Activated naive CD4-positive, alpha-beta T cell treated with Interleukin-2 at 50 U/mL for 16 hours (primary cell): Measurements from ENCODE around the gene DLG4.

Experiments
- DNase-seq: peaks from one replicate; pipeline ENCODE4 v3.0.0-alpha.2; 2020

Gene DLG4

GRCh38 chr17:7226721-7227710 lies 7.4 kb upstream of the DLG4 start:
- DNase-seq = no peak

- no peak for DNase-seq
Measured at GRCh38 chr17:7225711-7226331, 6.2 kb upstream of the DLG4 start.

- no peak for DNase-seq
Measured at GRCh38 chr17:7224661-7225111, 5.0 kb upstream of the DLG4 start.

- DNase-seq = no peak
Measured at GRCh38 chr17:7224110-7224509, 4.5 kb upstream of the DLG4 start.

DNA sequence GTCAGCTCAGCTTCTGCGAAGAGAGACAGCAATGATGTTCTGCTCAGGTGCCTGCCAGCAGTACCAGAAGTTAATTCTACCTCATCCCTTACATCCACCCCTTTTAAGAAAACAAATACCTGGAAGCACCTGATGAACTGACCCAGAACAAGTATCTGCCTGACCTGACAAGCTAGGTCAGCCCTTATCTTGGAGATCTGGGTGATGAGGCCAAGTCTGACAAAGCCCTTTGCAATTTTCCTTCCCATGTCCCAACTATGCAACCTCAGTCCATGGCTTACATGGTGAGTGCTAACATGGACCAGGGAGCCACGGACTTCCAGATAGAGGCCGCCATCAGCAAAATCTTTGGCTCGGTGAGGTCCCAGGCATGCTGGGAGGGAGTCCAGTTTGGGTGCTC lies 3.7 kb upstream of the DLG4 start:
- DNase-seq = no peak

DNA sequence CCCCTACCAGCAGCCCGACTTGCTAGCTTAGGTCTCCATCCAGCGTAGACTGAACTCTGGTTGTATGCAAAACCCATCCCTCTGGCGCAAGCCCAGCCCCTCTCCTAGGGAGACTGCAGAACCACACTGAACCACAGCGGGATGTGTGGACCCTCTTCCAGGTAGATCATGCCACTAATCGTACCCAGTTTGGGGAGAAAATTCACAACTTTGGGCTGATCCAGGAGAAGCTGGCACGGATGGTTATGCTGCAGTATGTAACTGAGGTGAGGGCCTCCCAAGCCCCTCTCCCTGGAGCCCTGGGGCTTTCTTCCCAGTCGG lies 3.3 kb upstream of the DLG4 start:
- no peak for DNase-seq

- DNase-seq = no peak
Measured at GRCh38 chr17:7222093-7222971, 2.7 kb upstream of the DLG4 start.

DNA sequence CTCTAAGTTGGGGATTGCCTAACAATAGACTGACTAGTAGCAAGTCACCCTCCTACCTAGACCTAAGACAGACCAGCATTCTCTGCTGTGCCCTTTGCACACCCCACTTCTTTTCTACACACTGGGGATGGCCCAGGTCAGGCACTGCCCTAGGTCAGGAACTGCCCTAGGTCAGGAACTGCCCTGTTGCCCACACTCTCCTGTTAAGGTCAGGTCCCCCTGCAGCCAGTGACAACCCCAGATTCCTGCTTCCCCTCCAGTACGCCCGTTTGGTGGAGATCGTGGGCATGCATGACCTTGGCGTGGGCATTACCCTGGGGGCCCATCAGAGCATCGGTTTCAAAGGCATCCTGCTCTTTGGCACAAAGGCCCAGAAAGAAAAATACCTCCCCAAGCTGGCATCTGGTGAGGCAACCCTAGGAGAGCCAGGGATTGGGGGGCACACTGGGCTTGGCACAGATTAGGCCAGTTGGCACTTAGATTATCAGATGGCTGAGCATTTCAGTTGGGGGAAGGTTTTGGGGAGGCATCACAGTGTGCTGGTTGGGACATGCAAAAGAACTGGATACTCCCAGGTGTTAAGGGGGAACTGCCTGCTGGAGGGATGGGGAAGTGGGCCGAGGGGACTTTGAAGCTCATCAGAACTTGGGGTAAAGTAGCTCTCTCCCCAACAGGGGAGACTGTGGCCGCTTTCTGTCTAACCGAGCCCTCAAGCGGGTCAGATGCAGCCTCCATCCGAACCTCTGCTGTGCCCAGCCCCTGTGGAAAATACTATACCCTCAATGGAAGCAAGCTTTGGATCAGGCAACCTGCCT lies 1.8 kb upstream of the DLG4 start:
- DNase-seq = no peak

DNA sequence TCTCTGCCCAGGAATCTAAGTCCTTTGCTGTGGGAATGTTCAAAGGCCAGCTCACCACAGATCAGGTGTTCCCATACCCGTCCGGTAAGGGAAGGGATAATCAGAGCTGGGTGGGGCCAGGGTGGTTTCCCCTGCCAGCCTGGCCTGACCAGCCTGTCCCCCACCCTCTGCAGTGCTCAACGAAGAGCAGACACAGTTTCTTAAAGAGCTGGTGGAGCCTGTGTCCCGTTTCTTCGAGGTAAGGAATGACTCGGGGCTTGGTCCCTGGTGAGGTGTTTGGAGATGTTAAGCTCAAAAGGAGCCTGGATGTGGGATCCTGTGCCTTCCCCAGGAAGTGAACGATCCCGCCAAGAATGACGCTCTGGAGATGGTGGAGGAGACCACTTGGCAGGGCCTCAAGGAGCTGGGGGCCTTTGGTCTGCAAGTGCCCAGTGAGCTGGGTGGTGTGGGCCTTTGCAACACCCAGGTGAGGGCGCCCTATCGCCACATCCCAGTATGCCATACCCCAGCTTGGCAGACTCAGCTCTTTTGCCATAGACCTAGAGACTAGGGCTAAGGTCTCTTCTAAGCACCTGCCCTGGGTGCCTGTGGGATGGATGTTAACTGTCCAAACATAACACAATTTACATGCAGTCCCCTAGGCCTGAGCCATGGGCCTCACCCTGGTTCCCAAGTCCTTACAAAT lies 1.1 kb upstream of the DLG4 start:
- peak; percentile 65 for DNase-seq

DNA sequence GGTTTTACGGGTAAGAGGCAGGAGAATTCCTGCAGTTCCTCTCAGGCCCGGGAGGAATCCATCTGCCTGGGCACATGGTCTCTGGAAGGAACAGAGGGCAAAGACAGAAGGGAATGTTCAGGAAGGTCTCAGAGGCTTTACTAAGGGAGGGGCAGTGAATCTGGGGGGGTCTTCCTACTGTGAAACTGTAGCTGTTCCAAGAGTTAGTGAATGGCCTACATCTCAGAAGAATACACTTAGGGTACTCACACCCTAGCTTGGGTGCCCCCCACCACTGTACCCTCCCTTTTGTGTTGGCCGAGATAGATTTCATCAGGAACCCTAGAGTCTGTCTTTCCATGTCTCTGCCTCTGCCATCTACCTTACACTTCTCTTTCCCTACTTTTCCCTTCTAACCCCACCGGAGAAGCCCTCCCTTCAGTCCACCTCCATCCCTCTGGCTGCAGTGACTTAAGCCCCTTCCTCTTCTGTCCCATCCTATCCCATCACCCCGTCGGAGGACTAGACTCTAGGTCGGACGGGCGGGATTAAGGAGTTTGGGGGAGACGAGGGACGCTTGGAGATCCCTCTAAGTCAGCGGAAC lies 316 bp downstream of the DLG4 start:
- DNase-seq = no peak

GRCh38 chr17:7218758-7219157 lies 878 bp downstream of the DLG4 start:
- DNase-seq = no peak

GRCh38 chr17:7218166-7218565 lies 1.5 kb downstream of the DLG4 start:
- no peak for DNase-seq

- DNase-seq = no peak
Measured at GRCh38 chr17:7217113-7217987, 2.3 kb downstream of the DLG4 start.

- no peak for DNase-seq
Measured at GRCh38 chr17:7216242-7217112, 3.2 kb downstream of the DLG4 start.

DNA sequence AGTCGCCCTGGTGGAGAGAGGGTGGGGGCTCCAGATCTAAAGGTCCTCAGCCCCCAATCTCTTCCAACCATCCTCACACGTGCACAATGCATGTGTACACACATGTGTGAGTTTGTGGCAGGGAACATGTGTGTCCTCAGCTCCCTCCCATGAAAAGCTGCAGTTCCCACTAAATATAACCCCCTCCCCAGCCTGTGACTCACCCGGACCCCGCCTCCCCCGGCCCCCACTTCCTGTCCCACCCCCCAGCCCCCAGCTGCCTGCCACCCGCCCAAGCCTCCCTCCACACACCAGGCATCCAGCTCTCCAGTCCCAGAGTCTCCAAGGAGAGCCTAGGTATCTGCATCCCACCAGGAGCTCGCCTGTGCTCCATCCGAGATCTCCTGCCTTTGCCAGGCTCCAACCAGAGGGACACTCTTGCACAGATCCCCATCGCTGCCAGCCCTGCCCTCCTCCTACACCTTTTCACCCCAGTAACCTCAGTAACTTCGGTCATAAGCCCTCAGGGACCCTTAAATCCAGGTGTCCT lies 3.9 kb downstream of the DLG4 start:
- DNase-seq = no peak

DNA sequence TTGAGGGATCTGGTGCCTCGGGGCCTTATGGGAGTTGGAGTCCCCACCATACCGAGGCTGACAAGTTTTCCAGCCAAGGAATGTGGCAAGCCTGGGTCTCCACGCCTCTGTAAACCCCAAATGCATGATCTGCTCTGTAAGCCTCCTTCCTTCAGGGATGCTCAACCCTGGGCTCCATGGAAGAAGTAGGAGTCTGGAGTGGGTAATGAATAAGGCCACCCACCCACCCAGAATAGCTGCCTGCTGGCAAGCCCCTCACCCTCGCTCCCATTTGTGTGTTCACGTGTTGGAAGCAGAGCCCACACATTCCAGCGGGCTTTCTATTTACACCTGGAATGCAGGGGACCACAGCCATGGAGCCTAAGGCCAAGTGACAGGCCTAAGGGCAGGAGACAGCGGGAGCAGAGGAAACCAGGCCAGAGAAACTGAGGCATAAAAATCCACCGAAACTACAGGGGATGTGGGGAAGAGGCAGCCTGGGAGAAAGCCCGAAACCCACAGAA lies 4.4 kb downstream of the DLG4 start:
- DNase-seq = no peak

DNA sequence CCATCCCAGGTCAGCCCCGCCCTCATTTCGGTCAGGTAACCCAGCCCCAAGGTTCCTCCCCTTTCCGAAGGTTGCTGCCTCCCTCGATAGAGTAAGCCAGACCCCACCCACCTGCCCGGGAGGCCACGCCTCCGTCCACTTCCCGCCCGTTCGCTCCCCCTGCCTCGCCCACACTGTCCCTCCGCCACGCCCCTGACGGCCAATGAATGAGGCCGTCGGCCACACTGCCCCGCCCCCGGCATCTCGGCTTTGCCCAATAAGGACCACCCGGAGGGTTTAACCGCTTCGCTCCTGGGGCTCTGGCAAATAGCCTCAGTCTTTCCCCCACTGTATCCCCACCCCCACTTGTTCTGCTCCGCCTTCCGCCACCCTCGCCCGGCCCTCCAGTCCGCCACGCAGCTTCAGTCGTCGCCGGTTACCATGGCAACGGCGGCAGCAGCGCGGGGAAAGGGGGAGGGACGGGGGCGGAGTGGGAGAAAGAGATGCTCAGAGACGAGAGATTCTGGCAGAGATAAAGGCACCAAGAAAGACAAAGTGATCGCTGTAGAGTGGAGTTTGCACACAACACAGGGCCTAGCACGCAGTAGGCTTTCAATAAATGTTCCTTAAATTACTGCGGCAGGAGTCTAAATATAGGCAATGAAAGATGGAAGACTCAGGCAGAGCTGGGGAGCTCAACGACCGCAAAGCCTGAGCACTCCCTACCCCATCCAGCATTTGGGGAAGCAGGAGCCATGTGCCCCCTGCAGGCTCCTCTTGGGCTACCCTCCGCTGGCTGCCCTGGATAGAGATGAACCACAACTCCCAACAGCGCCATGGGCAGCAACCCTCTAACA lies 5.1 kb downstream of the DLG4 start:
- DNase-seq = peak; percentile 99

DNA sequence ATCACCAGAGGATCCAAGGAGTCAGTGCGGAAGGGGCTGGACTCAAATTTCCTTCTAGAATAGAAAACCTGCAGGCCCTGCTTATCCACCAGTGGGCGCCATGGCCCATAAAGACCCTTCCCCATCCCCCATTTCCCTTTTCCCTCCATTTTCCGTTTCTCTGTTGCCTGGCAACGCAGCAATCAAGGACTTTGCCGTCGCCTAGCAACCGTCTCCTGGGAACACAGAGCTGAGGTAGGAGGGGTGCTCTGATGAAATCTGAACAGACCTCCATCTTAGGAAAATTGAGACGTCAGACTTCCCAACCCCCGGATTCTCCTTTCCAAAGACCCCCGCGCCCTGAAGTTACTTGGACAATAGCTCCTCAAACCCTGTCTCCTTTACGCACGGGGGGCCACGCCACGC lies 5.7 kb downstream of the DLG4 start:
- no peak for DNase-seq
